SIG-M5 (cell line): ENCODE results near the gene FOXO6.
"Not testable (repeated sequence)": the region's sequence is repeated elsewhere in the genome, so short reads cannot be mapped to it uniquely, and the experiment has no call there.

Experiments used
- DNase-seq: peaks from one replicate; lab custom pipeline; 2025; lab: John Stamatoyannopoulos, UW

FOXO6 gene

DNA sequence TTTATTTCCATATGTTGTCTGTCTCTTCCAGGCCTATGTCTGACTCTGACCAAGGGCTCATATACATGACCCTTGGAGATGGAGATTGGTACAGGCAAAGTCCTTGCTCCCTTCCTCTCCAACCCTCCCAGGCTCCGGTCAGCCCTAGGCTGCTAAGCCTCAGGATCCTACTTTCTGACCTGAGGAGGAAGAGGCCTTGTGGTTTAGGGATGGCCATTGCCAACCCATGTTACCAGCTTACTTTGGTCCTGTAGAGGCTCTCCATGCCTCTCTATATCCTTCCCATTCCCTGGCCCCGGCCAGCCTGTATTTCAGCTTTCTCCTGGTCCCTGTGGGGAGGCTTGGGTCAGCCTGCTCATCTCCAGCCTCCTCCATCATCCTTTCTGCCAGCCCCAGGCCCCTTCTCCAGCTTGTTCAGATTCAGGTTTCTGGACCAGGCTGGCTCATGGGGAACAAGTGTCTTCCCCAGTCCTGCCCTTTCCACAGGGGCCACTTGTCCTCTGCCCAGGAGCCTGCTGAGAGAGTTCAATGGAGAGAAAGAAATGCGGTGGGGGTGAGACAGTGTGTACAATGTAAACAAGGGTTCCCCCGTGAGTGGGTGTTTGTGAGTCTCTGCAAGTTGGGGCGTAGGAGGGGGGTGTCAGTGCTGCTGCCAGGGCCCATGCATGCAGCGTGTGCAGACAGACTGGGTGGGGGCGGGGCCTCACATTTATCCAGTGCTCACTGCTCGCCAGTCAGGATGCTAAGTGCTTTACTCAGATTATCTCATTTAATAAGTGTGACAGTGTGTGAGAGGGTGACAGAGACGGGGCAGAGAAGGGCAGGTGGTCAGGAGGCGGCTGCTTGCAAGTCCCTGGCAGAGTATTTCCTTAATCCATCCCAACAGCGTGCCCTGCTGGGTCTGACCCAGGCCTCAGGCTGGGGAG, 31.3 kb upstream of the FOXO6 start:
- DNase-seq, result no peak

GRCh38 chr1:41330588-41331545, 30.4 kb upstream of the FOXO6 start:
- DNase-seq, result no peak

DNA sequence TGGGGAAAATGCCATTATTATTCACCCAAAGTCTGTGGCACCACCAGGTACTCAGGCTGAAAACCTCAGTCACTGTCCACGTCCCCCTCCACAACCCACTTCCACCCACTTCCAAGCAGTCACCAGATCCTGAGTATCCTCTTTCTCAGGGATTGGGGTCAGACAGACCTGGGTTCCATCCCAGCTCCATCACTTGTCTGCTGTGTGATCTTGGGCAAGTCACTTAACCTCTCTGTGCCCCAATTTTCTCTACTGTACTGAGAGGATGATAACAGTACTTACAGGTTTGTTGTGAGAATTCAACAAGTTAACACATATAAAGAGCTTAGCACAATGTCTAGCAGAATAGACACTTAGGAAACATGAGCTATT, 29.7 kb upstream of the FOXO6 start:
- no peak for DNase-seq

DNA sequence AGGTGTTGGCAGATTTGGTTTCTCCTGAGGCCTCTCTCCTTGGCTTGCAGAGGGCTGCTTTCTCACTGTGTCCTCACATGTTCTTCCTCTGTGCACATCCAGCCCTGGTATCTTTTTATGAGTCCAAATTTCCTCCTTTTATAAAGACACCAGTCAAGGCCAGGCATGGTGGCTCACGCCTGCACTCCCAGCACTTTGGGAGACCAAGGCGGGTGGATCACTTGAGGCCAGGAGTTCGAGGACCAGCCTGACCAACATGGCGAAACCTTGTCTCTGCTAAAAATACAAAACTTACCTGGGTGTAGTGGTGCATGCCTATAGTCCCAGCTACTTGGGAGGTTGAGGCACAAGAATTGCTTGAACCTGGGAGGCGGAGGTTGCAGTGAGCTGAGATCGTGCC, 29.1 kb upstream of the FOXO6 start:
- DNase-seq, result not testable (repeated sequence)

DNA sequence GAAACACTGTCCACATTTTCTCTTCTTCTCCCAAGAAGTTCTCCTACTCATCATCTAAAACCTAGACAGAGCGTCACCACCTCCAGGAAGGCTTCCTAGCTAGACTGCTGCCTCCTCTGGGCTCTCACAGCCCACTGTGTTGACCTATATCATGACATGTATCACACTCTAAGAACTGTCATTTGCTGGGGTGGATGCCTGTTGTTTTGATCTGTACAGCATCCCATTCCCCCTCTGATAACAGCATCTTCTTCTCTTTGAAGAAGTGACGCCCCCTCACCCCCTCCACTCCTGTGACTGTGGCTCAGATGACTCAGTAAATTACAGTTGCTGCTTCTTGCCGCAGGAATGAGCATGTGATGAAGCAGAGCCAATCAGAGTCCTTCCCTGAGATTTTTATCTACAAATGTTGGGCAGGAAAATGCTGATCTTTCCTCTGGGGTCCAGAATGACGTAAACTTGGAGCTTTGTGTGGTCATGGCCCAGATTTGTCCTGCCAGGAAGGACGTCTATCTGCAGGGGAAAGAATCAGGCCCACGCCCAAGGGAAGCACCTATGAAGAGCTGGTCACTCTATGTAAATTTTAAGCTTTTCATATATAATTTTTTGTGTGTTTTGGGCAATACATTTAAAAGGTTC, 28.0 kb upstream of the FOXO6 start:
- DNase-seq, result no peak

DNA sequence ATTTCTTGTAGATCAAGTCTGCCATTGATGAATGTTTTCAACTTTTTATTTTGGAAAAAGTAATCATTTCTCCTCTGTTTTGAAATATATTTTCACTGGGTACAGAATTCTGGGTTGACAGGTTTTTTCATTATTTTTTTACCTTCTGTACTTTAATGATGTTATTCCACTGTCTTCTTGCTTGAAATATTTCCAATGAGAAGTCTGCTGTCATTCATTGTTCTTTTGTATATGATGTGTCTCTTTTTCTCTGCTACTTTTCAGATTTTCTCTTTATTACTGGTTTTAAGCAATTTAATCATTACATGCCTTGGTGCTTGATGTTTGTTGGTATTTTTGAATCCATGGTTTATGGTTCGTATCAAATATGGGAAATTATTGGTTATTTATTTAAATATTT, 22.4 kb upstream of the FOXO6 start:
- no peak for DNase-seq

DNA sequence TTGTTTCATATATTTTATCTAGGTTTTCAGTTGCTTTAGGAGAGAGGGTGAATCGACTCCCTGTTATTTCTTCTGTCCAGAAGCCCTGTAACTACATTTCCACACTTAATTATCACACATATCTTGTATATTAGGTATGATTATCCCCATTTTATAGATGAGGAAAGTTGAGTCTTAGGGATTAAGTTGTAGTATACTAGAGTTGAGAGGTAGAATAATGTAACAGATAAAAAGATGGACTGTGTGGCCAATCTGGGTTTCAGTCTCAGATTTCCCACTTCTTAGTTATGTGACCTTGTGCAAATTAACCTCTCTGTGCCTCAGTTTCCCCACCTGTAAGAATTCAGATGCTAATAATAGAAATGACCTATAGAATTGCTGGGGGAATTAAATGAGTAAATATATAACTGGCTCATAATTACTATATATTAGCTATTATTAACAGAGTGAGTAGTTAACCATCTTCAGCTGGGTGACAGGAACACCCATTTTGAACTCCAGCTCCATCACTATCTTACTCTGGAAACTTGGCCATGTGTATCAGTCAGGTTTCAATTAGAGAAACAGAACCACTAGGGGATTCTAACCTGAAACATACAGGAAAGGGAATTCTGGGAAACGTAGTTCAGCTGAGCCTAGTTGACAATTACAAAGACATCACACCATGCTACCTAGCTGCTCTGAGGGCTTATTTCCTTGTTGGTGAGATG, 20.4 kb upstream of the FOXO6 start:
- DNase-seq, result no peak

DNA sequence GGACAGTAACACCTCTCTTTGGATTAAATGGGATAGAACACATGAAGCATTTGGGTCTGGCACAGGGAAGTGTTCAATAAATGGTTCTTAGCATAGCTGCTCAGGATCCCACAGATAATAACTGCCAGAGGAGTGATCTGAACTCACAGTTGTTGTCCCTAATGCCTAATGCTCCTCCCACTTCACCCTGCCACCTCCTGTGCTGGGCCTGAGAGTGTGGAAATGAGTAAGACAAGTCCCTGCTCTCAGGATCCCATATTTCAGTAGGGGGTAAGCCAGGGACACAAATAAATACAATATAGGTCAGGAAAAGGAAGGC, 19.9 kb upstream of the FOXO6 start:
- DNase-seq, result no peak

GRCh38 chr1:41341772-41342562, 19.3 kb upstream of the FOXO6 start:
- DNase-seq, result no peak

GRCh38 chr1:41342774-41343355, 18.4 kb upstream of the FOXO6 start:
- DNase-seq, result no peak

GRCh38 chr1:41343790-41344699, 17.2 kb upstream of the FOXO6 start:
- no peak for DNase-seq

- no peak for DNase-seq
Measured at GRCh38 chr1:41344708-41345159, 16.5 kb upstream of the FOXO6 start.

DNA sequence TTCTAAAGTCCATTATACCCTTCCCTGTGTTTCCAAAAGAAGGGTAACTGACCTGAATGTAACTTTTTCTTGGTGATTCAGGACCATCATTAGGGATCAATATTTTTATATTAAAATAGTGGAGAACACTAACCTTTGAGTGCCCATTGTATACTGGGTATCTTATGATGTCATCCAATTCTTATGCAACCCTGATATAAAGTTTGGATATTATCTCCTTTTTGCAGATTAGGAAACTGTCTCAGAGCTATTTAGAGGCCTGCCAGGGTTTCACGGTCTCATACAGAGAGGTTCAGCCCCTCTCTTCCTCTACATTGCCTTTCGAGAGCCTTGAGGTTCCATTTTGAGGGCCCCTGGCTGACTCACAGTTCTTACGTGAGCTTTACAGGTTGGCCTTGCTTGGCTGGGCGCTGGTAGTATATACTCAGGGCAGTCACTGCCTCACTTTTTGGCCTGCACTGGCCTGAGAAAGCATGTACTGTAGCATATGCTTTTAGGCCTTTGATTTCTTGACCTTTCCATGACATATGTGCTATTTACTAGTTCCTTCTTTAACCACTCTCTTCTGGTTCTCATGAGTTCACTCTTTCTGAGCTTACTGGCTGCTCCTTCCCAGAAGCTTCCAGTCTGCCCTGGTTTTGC, 15.7 kb upstream of the FOXO6 start:
- DNase-seq, result no peak

- no peak for DNase-seq
Measured at GRCh38 chr1:41347276-41347675, 14.0 kb upstream of the FOXO6 start.

- DNase-seq, result no peak
Measured at GRCh38 chr1:41348394-41348793, 12.8 kb upstream of the FOXO6 start.

GRCh38 chr1:41349361-41350054, 11.7 kb upstream of the FOXO6 start:
- no peak for DNase-seq

- DNase-seq, result no peak
Measured at GRCh38 chr1:41350055-41350378, 11.2 kb upstream of the FOXO6 start.
